ENCODE data around the gene KIAA1549. TPM values are rescaled to one million over a fixed set of nuclear protein-coding genes. Genes with fewer than 3 reads are reported as not detected.

KIAA1549 gene
- total and polyA plus RNA-seq, 2 of the 8 experiments (the other 6 are each of a cell fraction or from before 2014, with no cell fraction given): 6.5 to 17.3 TPM

GRCh38 chr7:138979226-138979979, 1.8 kb downstream of the KIAA1549 start (continued):
- TF ChIP-seq EZH2 (IDR thresholded peaks at IDR 0.05; ENCODE audit: low read depth, low read length, severe bottlenecking): no peak
- no peak for TF ChIP-seq NANOG (IDR thresholded peaks at IDR 0.05; ENCODE audit: insufficient read depth, low read depth, low read length, poor library complexity, severe bottlenecking)

Measured in H1 (cell line).